Fibroblast of the aortic adventitia (primary cell): ENCODE data around the gene PLAGL1. TPM values are rescaled to one million over a fixed set of nuclear protein-coding genes. Genes with fewer than 3 reads are reported as not detected.
"Not testable (repeated sequence)": the region's sequence is repeated elsewhere in the genome, so short reads cannot be mapped to it uniquely, and the experiment has no call there.

Source experiments
- DNase-seq: peaks from one replicate; pipeline ENCODE4 v3.0.0-alpha.2; 2010; ENCODE audit warnings: low read depth
- H3K4me3 ChIP-seq: 2 replicates; pipeline ENCODE4 v1.5.1; 2011; ENCODE audit warnings: low read depth, mild to moderate bottlenecking, control low read depth, low read length, moderate library complexity
- CTCF ChIP-seq: IDR thresholded peaks from 2 replicates; pipeline ENCODE4 v1.5.1; 2011; ENCODE audit warnings: mild to moderate bottlenecking, low read length, control low read depth, inconsistent platforms; ENCODE audit not compliant: insufficient read depth
- total RNA-seq: library from RNA; depleted of rRNA; stranded (reverse); fragments of >200 nt; gene quantifications from 2 replicates; pipeline ENCODE4 v1.2.3, GENCODE V29; 2012; ENCODE audit warnings: low replicate concordance

Gene PLAGL1
- 18.5 and 35.2 TPM in 2 replicates for total RNA-seq

GRCh38 chr6:144008120-144008811 lies at the start of gene PLAGL1:
Gene PLAGL1, minus strand, starts transcription at chr6:144008259. Its CDS starts 60,123 bp downstream, at chr6:143948136.
- peak; percentile 69 for DNase-seq
- H3K4me3 ChIP-seq, result peak within 1 kb of the TSS; percentile 72
- TF ChIP-seq CTCF, result no peak

GRCh38 chr6:144055121-144055931 lies 47.3 kb upstream of the PLAGL1 start:
- no peak overlapping the region for H3K4me3 ChIP-seq
- DNase-seq, result no peak
- no peak for TF ChIP-seq CTCF

- H3K4me3 ChIP-seq, result no peak overlapping the region
- DNase-seq, result no peak
- no peak for TF ChIP-seq CTCF
These were observed 45.5 kb upstream of the PLAGL1 start for GRCh38 chr6:144053601-144054000.

- no peak for TF ChIP-seq CTCF
These were observed 44.4 kb upstream of the PLAGL1 start for GRCh38 chr6:144052488-144052887.

GRCh38 chr6:144049386-144049785 lies 41.3 kb upstream of the PLAGL1 start:
- H3K4me3 ChIP-seq, result no peak overlapping the region
- no peak for TF ChIP-seq CTCF
- DNase-seq, result no peak

More at GRCh38 chr6:144052488-144052887, 44.4 kb upstream of the PLAGL1 start:
- no peak overlapping the region for H3K4me3 ChIP-seq
- no peak for DNase-seq

- H3K4me3 ChIP-seq, result no peak overlapping the region
- TF ChIP-seq CTCF, result no peak
- no peak for DNase-seq
These were observed 39.6 kb upstream of the PLAGL1 start for GRCh38 chr6:144047688-144048087.

GRCh38 chr6:144046672-144047071 lies 38.6 kb upstream of the PLAGL1 start:
- DNase-seq, H3K4me3 ChIP-seq: not testable (repeated sequence)

- DNase-seq, H3K4me3 ChIP-seq: not testable (repeated sequence)
These were observed 36.9 kb upstream of the PLAGL1 start for GRCh38 chr6:144044989-144045388.
